OCI-LY1 (cell line): ENCODE measurements around the gene RAPGEF1.

Experiments used
- H2AFZ ChIP-seq: fragments of 200-600 bp; sonication (generic), shearing (Covaris generic); 2 replicates; pipeline ENCODE4 v1.6.0; 2014; ENCODE audit warnings: antibody characterized with exemption, mild to moderate bottlenecking, low read length
- H3F3A ChIP-seq: fragments of 200-600 bp; sonication (generic), shearing (Covaris generic); 2 replicates; pipeline ENCODE4 v1.6.0; 2014; ENCODE audit warnings: mild to moderate bottlenecking, antibody characterized with exemption, low read length, moderate library complexity; ENCODE audit not compliant: insufficient read depth
- H3K27ac ChIP-seq: fragments of 200-600 bp; sonication (generic); 2 replicates; pipeline ENCODE4 v1.5.1; 2014; ENCODE audit warnings: low read length, mixed run types, mild to moderate bottlenecking, low read depth; ENCODE audit not compliant: poor library complexity, severe bottlenecking
- H3K27me3 ChIP-seq: fragments of 200-600 bp; sonication (generic); 2 replicates; pipeline ENCODE4 v1.6.0; 2014; ENCODE audit warnings: antibody characterized with exemption, mild to moderate bottlenecking, low read length, moderate library complexity; ENCODE audit not compliant: insufficient read depth
- H3K36me3 ChIP-seq: fragments of 200-600 bp; sonication (generic); 2 replicates; pipeline ENCODE4 v1.6.1; 2014; ENCODE audit warnings: mild to moderate bottlenecking, antibody characterized with exemption, low read length, moderate library complexity, mixed read lengths; ENCODE audit not compliant: insufficient read depth
- H3K4me1 ChIP-seq: fragments of 200-600 bp; sonication (generic); 2 replicates; pipeline ENCODE4 v1.5.1; 2014; ENCODE audit warnings: mild to moderate bottlenecking, low read length, moderate library complexity; ENCODE audit not compliant: insufficient read depth, severe bottlenecking
- H3K4me2 ChIP-seq: fragments of 200-600 bp; sonication (generic), shearing (Covaris generic); 2 replicates; pipeline ENCODE4 v1.6.1; 2014; ENCODE audit warnings: low read length
- H3K4me3 ChIP-seq: fragments of 200-600 bp; sonication (generic); 2 replicates; pipeline ENCODE4 v1.5.1; 2014; ENCODE audit warnings: low read length, low read depth, mild to moderate bottlenecking, mixed read lengths; ENCODE audit not compliant: poor library complexity, severe bottlenecking
- H3K79me2 ChIP-seq: fragments of 200-600 bp; shearing (Covaris generic); 2 replicates; pipeline ENCODE4 v1.6.1; 2016; ENCODE audit warnings: mixed run types, low read length, mixed read lengths; ENCODE audit not compliant: insufficient read depth
- H3K9ac ChIP-seq: fragments of 200-600 bp; sonication (generic), shearing (Covaris generic); 2 replicates; pipeline ENCODE4 v1.6.1; 2014; ENCODE audit warnings: mild to moderate bottlenecking, low read length, mixed read lengths
- H3K9me2 ChIP-seq: fragments of 200-600 bp; sonication (generic), shearing (Covaris generic); 2 replicates; pipeline ENCODE4 v1.6.1; 2014; ENCODE audit warnings: low read depth, mild to moderate bottlenecking, low read length, mixed read lengths
- H3K9me3 ChIP-seq: fragments of 200-600 bp; shearing (Covaris generic); 2 replicates; pipeline ENCODE4 v1.6.1; 2014; ENCODE audit warnings: low read length, mixed read lengths
- H4K20me1 ChIP-seq: fragments of 200-600 bp; sonication (generic), shearing (Covaris generic); 2 replicates; pipeline ENCODE4 v1.6.0; 2016; ENCODE audit warnings: mild to moderate bottlenecking, low read length; ENCODE audit not compliant: insufficient read depth
- CTCF ChIP-seq: fragments of 200-600 bp; sonication (generic), shearing (Covaris generic); IDR thresholded peaks from 2 replicates; pipeline ENCODE4 v1.5.1; 2017; ENCODE audit warnings: mild to moderate bottlenecking, antibody characterized with exemption, low read length, moderate library complexity, mixed read lengths
- EZH2 ChIP-seq: fragments of 200-600 bp; sonication (generic), shearing (Covaris generic); IDR thresholded peaks from 2 replicates; pipeline ENCODE4 v1.8.0; 2017; ENCODE audit warnings: borderline replicate concordance, mixed run types, mild to moderate bottlenecking, antibody characterized with exemption, low read length, moderate library complexity, mixed read lengths

The RAPGEF1 gene

DNA sequence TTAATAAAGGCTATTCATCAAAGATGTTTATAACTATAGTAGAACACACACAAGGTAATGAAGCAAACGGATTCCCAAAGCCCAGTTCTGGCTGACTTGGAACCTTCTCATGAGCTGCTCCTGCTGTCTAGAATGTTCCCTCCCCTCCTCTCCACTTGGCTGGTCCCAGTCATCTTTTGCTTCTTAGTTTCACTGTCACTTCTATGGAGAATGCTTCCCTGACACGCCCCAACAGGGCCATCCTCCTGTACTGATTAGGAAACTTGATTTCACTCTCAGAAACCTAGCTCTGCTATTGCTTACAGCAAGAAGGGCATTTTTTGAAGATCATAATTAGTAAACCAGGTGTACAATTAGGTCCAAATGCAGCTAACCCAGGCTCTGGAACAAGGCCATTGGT, 3.2 kb upstream of the RAPGEF1 start:
- Histone ChIP-seq H3K4me1 (peaks cover 39% of the 10 kb centered on the region), H3K9ac (no peak overlapping the region), H3K9me3 (no peaks in the 10 kb centered on the region), H3K27me3 (no peaks in the 10 kb centered on the region), H3K4me3 (no peak overlapping the region), H2AFZ (no peak overlapping the region), H3K27ac (peak overlapping the region; percentile 45), H3K79me2 (peaks cover 11% of the 10 kb centered on the region), H3F3A (no peaks in the 10 kb centered on the region), H3K9me2 (no peaks in the 10 kb centered on the region), H4K20me1 (no peaks in the 10 kb centered on the region), H3K36me3 (no peaks in the 10 kb centered on the region), H3K4me2 (no peak overlapping the region)
- TF ChIP-seq CTCF (no peak), EZH2 (no peak)

- Histone ChIP-seq H3K4me3 (no peak overlapping the region), H3K9me3 (no peaks in the 10 kb centered on the region), H3K27me3 (no peaks in the 10 kb centered on the region), H3F3A (no peaks in the 10 kb centered on the region), H3K9me2 (no peaks in the 10 kb centered on the region), H3K4me1 (peaks cover 56% of the 10 kb centered on the region), H3K27ac (peak overlapping the region; percentile 44), H2AFZ (no peak overlapping the region), H4K20me1 (no peaks in the 10 kb centered on the region), H3K9ac (no peak overlapping the region), H3K4me2 (no peak overlapping the region), H3K36me3 (no peaks in the 10 kb centered on the region), H3K79me2 (peaks cover 25% of the 10 kb centered on the region)
- TF ChIP-seq EZH2 (no peak), CTCF (no peak)
Observed at GRCh38 chr9:131740898-131741297, 1.0 kb upstream of the RAPGEF1 start.

DNA sequence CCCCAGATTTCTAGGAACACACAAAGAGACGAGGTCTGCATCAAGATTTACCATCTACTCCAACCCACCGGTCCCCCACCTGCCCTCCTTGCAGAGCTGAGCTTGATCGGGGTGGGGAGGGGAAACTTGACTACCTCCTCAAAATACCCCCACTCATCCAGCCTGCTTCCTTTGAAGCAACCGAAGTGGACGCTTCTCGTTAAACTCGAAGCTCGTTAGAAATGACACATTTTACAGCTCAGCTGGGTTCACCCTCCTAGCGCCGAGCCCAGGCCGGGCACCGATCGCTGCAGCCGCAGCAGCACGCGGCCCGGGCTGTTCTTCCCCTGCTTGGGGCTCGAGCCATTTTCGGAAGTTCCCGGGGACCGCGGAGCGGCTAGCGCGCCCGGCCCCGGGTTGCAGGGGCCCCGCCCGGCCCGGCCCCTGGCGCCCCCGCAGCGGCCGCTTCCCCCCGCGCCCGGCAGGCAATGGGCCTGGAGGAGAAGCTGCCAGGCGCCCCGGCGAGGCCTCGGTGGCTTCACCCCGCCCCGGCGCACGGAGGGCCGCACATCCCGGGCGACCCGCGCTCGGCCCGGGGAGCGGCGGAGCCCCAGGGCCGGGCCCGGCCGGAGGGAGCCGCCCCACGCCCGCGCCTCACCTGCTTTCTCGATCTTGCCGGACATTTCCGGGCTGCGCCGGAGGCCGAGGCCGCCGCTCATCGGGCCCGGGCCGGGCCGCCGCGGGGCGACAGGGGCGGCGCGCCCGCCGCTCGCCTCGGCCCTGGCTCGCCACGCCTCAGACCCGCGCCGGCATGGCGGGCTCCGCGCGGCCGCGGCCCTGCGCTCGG, 530 bp downstream of the RAPGEF1 start:
- TF ChIP-seq CTCF, result no peak
- TF ChIP-seq EZH2, result no peak
- H3K27me3 ChIP-seq, result no peaks in the 10 kb centered on the region
- no peaks in the 10 kb centered on the region for H4K20me1 ChIP-seq
- peak overlapping the region; percentile 87 for H3K4me3 ChIP-seq
- H2AFZ ChIP-seq, result no peak overlapping the region
- peak overlapping the region; percentile 98 for H3K27ac ChIP-seq
- peaks cover 25% of the 10 kb centered on the region for H3K79me2 ChIP-seq
- H3K36me3 ChIP-seq, result no peaks in the 10 kb centered on the region; the same call in 1 of the 2 replicates
- H3F3A ChIP-seq, result peaks cover 2% of the 10 kb centered on the region; the same call in 1 of the 2 replicates
- H3K4me1 ChIP-seq, result peaks cover 68% of the 10 kb centered on the region
- peak overlapping the region; percentile 94 for H3K9ac ChIP-seq
- H3K9me2 ChIP-seq, result no peaks in the 10 kb centered on the region
- no peaks in the 10 kb centered on the region for H3K9me3 ChIP-seq
- H3K4me2 ChIP-seq, result peak overlapping the region; percentile 89
